Measurements from ENCODE around the gene MUC2. TPM values are rescaled to one million over a fixed set of nuclear protein-coding genes. Genes with fewer than 3 reads are reported as not detected.

MUC2 gene
- total and polyA plus RNA-seq, 10 of the 15 experiments (the other 5 are each of a cell fraction or from before 2014, with no cell fraction given), result 0.23 TPM; not detected in 9

- intact Hi-C loops (cut with micrococcal nuclease; ENCODE audit: unreplicated experiment) (no loop called here), in situ Hi-C loops (cut with MboI) (no loop called here)
- H3K4me1 ChIP-seq (ENCODE audit: control insufficient read depth, insufficient read depth, low read length), result no peaks in the 10 kb centered on the region
- ChIA-PET POLR2A (no interaction called here), CTCF (no interaction called here), SMC1A (ENCODE audit: uncharacterized antibody, unreplicated experiment) (no interaction called here), RAD21 (ENCODE audit: unreplicated experiment) (no interaction called here)
- no peak for FAIRE-seq
- H3K4me3 ChIP-seq, result no peak overlapping the region
- H4K20me1 ChIP-seq (ENCODE audit: control insufficient read depth, insufficient read depth), result no peaks in the 10 kb centered on the region
- no peak overlapping the region for H3K27ac ChIP-seq (ENCODE audit: control insufficient read depth, insufficient read depth)
- WGBS (ENCODE audit: insufficient coverage, insufficient replicate concordance, low lambda C conversion rate, missing lambda C conversion rate), result 43% methylated on average over 12 of the region's 12 CpGs
- ATAC-seq, result no peak
- H2AFZ ChIP-seq (ENCODE audit: control insufficient read depth, low read depth, low read length), result no peak overlapping the region
- no peaks in the 10 kb centered on the region for H3K36me3 ChIP-seq (ENCODE audit: control insufficient read depth in 2 of 2, insufficient read depth in 2 of 2, low read length in 1 of 2)
- no TSS peak for BruUV-seq (replicated peaks)
- H3K9me3 ChIP-seq (replicated peaks; ENCODE audit: control insufficient read depth, insufficient read depth, low read length), result no peaks in the 10 kb centered on the region
- no peak for DNase-seq (ENCODE audit: low read depth, low spot score)
- no peaks in the 10 kb centered on the region for H3K27me3 ChIP-seq (replicated peaks in 1 of 2; ENCODE audit: control insufficient read depth in 2 of 2, insufficient read depth in 2 of 2, low read length in 1 of 2)
- no peaks in the 10 kb centered on the region for H3K79me2 ChIP-seq (ENCODE audit: control insufficient read depth, insufficient read depth, low read length)
- no peak overlapping the region for H3K4me2 ChIP-seq (ENCODE audit: control insufficient read depth, insufficient read depth)
- no peak overlapping the region for H3K9ac ChIP-seq (ENCODE audit: control insufficient read depth, insufficient read depth, low read length)
- no peak for TF ChIP-seq IRF3 (IDR thresholded peaks at IDR 0.05)
- TF ChIP-seq RB1 (IDR thresholded peaks at IDR 0.05; ENCODE audit: borderline replicate concordance), result no peak
- no peak for TF ChIP-seq SUPT20H (IDR thresholded peaks at IDR 0.05; ENCODE audit: borderline replicate concordance, control insufficient read depth, low read depth, low read length)
- TF ChIP-seq, protein P1, sequence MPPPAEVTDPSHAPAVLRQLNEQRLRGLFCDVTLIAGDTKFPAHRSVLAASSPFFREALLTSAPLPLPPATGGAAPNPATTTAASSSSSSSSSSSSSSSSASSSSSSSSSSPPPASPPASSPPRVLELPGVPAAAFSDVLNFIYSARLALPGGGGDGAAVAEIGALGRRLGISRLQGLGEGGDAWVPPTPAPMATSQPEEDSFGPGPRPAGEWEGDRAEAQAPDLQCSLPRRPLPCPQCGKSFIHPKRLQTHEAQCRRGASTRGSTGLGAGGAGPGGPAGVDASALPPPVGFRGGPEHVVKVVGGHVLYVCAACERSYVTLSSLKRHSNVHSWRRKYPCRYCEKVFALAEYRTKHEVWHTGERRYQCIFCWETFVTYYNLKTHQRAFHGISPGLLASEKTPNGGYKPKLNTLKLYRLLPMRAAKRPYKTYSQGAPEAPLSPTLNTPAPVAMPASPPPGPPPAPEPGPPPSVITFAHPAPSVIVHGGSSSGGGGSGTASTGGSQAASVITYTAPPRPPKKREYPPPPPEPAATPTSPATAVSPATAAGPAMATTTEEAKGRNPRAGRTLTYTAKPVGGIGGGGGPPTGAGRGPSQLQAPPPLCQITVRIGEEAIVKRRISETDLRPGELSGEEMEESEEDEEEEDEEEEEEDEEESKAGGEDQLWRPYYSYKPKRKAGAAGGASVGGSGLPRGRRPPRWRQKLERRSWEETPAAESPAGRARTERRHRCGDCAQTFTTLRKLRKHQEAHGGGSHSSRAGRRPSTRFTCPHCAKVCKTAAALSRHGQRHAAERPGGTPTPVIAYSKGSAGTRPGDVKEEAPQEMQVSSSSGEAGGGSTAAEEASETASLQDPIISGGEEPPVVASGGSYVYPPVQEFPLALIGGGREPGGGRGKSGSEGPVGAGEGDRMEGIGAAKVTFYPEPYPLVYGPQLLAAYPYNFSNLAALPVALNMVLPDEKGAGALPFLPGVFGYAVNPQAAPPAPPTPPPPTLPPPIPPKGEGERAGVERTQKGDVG (CRISPR knock-in tag; IDR thresholded peaks at IDR 0.05), result no peak
- no peak for TF ChIP-seq REST (IDR thresholded peaks at IDR 0.05; ENCODE audit: low read depth, low read length)
- no peak for TF ChIP-seq BMI1 (IDR thresholded peaks at IDR 0.05; ENCODE audit: borderline replicate concordance)
- TF ChIP-seq CHD1 (IDR thresholded peaks at IDR 0.05; ENCODE audit: low read depth, low read length), result no peak
- no peak for TF ChIP-seq FOXK2 (IDR thresholded peaks at IDR 0.05)
- TF ChIP-seq RAD21 (IDR thresholded peaks at IDR 0.05; ENCODE audit: insufficient read depth, low read depth, low read length), result no peak
- TF ChIP-seq, protein P2, sequence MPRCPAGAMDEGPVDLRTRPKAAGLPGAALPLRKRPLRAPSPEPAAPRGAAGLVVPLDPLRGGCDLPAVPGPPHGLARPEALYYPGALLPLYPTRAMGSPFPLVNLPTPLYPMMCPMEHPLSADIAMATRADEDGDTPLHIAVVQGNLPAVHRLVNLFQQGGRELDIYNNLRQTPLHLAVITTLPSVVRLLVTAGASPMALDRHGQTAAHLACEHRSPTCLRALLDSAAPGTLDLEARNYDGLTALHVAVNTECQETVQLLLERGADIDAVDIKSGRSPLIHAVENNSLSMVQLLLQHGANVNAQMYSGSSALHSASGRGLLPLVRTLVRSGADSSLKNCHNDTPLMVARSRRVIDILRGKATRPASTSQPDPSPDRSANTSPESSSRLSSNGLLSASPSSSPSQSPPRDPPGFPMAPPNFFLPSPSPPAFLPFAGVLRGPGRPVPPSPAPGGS (IDR thresholded peaks at IDR 0.05; ENCODE audit: borderline replicate concordance, insufficient read depth, low read depth, low read length, poor library complexity, severe bottlenecking), result peak; percentile 86
- no peak for TF ChIP-seq ZNF384 (IDR thresholded peaks at IDR 0.05; ENCODE audit: borderline replicate concordance, low read depth, low read length)
- no peak for TF ChIP-seq ATF7 (IDR thresholded peaks at IDR 0.05; ENCODE audit: low read depth)
- no peak for TF ChIP-seq JUND (IDR thresholded peaks at IDR 0.05; ENCODE audit: low read depth, low read length)
- TF ChIP-seq NR2C2 (IDR thresholded peaks at IDR 0.05; ENCODE audit: borderline replicate concordance, control insufficient read depth, insufficient read length, low read depth), result no peak
- no peak for TF ChIP-seq MTA2 (IDR thresholded peaks at IDR 0.05; ENCODE audit: low read depth)
- TF ChIP-seq BHLHE40 (IDR thresholded peaks at IDR 0.05; ENCODE audit: borderline replicate concordance in 1 of 2, low read depth in 2 of 2, low read length in 1 of 2), result peak in 1 of 2 experiments; percentile 53; a peak in 1 of 4 replicates
These were observed 35.8 kb upstream of the MUC2 start for GRCh38 chr11:1038921-1039320.
